Sigmoid colon (tissue), 4 donors: Measurements from ENCODE around the gene LAG3.

ENCODE experiments used
- CTCF ChIP-seq, 4 experiments: fragments of 450-650 bp in 3 of 4; fragments of 200-600 bp in 1 of 4; IDR thresholded peaks; one replicate each; pipeline ENCODE4 v1.5.1; 2016 to 2019; ENCODE audit warnings: antibody characterized with exemption in 4 of 4, mild to moderate bottlenecking in 3 of 4, moderate library complexity in 2 of 4
- EP300 ChIP-seq, 4 donors: sonication (generic); formaldehyde crosslinking; IDR thresholded peaks; one replicate each; pipeline ENCODE4 v1.6.1; 2017; ENCODE audit warnings: antibody characterized with exemption in 4 of 4

GRCh38 chr12:6759741-6760140 is 12.6 kb upstream of the LAG3 start:
- TF ChIP-seq CTCF (IDR thresholded peaks at IDR 0.05) = no peak
- TF ChIP-seq EP300 (IDR thresholded peaks at IDR 0.05) = no peak
